ENCODE measurements around the gene IFI16.
"Not testable (repeated sequence)": the region's sequence is repeated elsewhere in the genome, so short reads cannot be mapped to it uniquely, and the experiment has no call there.

IFI16 gene

DNA sequence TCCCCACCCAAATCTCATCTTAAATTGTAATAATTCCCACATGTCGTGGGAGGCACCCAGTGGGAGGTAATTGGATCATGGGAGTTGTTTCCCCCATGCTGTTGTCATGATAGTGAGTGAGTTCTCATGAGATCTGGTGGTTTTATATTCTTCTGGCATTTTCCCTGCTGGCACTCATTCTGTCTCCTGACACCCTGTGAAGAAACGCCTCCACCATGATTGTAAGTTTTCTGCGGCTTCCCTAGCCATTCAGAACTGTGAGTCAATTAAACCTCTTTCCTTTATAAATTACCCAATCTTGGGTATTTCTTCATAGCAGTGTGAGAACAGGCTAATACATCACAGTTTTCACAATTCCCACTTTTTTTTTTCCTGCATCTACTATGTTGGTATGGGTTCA is 93.3 kb downstream of the IFI16 start:
- DNase-seq, result not testable (repeated sequence)
